Right hindlimb (tissue), 1 donor: Measurements from ENCODE around the gene ZNF823.
A peak's percentile ranks its signal among the peaks of the same experiment; 100 is the strongest.
"Not testable (repeated sequence)": the region's sequence is repeated elsewhere in the genome, so short reads cannot be mapped to it uniquely, and the experiment has no call there.

Source experiments
- DNase-seq: peaks from one replicate; pipeline ENCODE4 v3.0.0-alpha.2; 2018

Gene ZNF823

GRCh38 chr19:11676661-11677600 is 61.8 kb downstream of the ZNF823 start:
- not testable (repeated sequence) for DNase-seq

DNA sequence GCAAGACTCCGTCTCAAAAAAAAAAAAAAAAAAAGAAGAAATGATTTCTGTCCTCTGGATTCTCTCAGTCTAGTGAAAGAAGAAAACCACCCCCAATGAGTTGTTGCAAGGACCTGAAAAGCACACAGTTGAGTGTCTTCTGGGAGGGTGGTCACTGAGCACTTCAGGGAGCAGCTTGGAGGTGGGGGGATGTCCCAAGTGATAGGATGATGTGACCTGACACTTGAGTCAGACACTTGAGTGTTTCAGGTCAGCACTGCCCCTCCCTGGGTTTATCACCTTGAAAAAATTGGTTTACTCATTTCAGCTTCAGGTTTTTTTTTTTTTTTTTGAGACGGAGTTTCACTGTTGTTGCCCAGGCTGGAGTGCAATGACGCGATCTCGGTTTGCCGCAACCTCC is 63.2 kb downstream of the ZNF823 start:
- DNase-seq = no peak

DNA sequence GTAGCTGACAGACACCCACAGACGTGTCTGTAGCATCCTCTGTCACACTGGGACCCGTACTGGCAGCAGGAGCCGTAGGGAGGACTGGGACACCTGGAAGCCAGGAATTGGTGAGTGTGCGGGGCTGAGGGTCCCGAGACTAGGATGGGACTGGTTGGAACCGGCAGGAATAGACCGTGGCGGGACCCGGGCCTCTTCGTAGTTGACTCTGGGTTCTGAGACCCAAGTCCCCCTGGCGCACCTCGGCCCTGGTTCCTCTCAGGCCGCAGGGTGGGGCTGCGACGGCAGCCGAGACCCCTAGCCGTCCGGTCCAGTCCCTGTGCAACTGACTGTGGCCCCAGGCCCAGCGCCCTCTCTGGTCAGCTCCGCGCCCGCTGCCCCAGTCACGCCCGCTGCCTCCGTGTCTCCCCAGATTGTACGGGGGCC is 64.7 kb downstream of the ZNF823 start:
- no peak for DNase-seq

DNA sequence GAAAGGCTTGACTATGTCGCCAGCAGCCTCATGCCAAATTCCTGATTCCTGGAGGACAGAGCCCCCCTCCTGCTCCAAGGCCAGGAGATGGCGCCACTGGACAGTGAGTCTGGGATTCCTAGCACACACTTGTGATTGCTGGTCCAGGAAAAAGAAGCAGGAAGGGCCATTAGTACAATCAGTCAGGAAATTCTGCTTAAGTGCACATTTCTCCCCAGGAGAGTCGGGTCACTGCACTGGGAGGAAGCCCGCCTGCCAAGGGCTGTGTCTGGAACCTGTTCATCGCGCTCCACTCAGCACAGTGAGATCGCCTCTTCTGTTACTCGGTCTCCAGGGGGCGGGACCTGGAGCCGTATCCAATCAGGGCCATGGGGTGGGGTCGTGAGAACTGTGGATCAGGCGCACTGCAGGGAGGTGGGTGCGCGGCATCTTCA is 65.1 kb downstream of the ZNF823 start:
- DNase-seq = peak; percentile 78
